Measurements from ENCODE around the gene ASXL1.

GRCh38 chr20:32363492-32363891 lies 5.4 kb downstream of the ASXL1 start:
- TF ChIP-seq CTCF (IDR thresholded peaks at IDR 0.05), result no peak
- no peak for TF ChIP-seq POLR2A (IDR thresholded peaks at IDR 0.05)
